Measurements from ENCODE around the gene AMBRA1.

DNA sequence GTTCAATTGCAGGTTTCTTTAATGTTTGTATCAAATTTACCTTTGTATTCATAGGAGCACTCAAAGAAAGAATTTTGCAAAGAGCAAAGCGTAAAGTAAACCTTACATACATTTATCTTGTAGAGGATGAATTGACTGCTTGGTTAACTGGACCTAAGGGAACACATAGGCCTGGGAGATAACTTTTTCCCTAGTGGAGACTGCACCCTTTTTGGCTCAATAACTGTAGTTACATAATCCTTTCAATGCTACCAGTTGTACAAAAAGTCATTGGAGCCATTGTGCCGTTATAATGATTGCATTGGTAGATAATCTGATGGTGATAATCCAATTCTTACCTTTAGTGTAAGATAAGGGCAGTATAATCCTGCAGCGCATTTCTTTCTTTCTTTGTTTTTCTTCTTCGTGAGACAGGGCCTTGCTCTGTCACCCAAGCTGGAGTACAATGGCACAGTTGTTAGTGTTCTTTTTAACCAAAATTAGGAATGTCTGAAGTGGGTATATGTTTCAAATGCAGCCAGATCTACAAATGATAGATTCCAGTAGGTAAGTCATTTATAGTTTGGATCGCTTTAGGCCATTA, 41.8 kb upstream of the AMBRA1 start:
- TF ChIP-seq CTCF (IDR thresholded peaks at IDR 0.05) (no peak), POLR2AphosphoS5 (IDR thresholded peaks at IDR 0.05) (no peak)

All from transverse colon (tissue), 4 donors.